GM19025 (cell line): ENCODE data around the gene LMTK3.

Source experiments
- ATAC-seq: cut with Tn5 transposase; IDR thresholded peaks from one replicate; pipeline ENCODE4 v1.9.1; 2021; ENCODE audit warnings: mild to moderate bottlenecking, low read depth, moderate library complexity; ENCODE audit not compliant: unreplicated experiment

The LMTK3 gene

GRCh38 chr19:48454150-48454730 lies 57.4 kb downstream of the LMTK3 start:
- no peak for ATAC-seq

- no peak for ATAC-seq
Measured at GRCh38 chr19:48452289-48453190, 59.1 kb downstream of the LMTK3 start.

- ATAC-seq = no peak
Measured at GRCh38 chr19:48451624-48452023, 60.0 kb downstream of the LMTK3 start.

DNA sequence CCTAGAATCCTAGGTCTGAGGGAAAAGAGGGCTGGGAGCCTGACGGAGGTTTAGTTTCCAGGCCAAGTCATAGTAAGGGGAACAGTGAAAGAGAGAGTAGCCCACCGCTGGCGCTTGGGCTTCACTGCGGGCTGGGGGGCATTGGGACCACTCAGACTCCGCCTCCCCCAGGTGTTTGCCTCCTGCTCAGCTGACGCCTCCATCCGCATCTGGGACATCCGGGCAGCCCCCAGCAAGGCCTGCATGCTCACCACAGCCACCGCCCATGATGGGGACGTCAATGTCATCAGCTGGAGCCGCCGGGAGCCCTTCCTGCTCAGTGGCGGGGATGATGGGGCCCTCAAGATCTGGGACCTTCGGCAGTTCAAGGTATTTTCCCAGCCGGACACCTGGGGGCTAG lies 60.8 kb downstream of the LMTK3 start:
- no peak for ATAC-seq

DNA sequence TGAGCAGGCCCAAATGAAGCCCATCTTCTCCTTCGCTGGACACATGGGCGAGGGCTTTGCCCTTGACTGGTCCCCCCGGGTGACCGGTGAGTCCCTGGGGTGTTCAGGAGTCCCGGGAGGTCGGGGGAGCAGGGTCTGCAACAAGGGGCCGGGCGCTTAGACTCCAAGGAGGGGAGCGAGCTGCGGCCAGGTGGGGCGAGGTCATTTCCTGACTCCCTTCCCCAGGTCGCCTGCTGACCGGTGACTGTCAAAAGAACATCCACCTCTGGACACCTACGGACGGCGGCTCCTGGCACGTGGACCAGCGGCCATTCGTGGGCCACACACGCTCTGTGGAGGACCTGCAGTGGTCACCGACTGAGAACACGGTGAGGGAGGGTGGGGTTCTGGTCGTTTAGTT lies 61.2 kb downstream of the LMTK3 start:
- ATAC-seq = no peak

GRCh38 chr19:48448563-48448962 lies 63.1 kb downstream of the LMTK3 start:
- ATAC-seq = no peak

GRCh38 chr19:48446579-48446978 lies 65.1 kb downstream of the LMTK3 start:
- ATAC-seq = no peak

DNA sequence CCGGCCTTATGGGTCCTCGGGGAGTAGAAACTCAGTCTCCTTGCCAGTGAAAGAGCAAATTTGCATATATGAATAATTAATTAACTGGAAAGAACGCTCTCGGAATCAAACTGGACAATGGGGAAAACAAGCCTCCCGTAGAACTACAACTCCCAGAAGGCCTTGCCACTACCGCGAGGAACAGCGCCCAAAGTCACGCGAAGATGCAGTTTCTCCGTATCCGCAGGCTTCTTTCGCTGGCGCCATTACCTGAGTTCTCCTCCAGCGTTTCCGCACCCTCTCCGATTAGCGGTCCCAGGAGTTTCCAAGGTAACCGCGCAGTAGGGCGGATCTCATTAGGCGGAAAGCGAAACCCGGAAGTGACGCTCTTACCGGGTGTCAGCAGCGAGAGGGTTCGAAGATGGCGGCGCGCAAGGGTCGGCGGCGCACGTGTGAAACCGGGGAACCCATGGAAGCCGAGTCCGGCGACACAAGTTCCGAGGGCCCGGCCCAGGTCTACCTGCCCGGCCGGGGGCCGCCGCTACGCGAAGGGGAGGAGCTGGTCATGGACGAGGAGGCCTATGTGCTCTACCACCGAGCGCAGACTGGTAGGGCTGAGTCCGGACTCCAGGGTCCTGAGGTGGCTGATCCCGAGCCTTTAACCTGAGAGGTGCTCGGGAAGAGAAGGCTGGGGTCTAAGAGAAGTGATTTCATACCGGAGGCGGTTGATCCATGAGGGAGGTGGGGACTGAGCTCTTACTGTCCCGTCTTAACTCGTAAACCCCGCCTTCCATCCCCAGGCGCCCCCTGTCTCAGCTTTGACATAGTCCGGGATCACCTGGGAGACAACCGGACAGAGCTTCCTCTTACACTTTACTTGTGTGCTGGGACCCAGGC lies 65.8 kb downstream of the LMTK3 start, which contains the start of gene GRWD1:
TSS of gene GRWD1 (plus strand) at position 378 of the 876 bp plus-strand sequence. CDS start at position 401, 23 bp downstream.
- ATAC-seq = peak; percentile 75

DNA sequence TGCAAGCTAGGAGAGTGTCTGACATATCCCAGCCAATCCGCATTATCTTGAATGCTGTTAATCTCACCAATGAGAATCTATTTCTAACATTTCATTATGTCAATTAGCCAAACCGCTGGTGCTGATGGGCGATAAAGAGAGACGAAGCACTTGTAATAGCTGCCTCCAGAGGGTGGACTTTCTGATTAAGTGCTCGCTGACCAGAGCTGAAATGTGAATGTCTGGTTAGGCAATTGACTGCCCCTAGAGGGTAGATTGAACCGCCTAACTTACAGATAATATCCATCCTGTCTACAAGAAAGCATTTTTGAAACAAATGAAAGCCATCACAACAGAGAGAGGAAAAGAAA lies 66.4 kb downstream of the LMTK3 start:
- peak; percentile 12 for ATAC-seq

GRCh38 chr19:48444936-48445200 lies 66.8 kb downstream of the LMTK3 start:
- no peak for ATAC-seq

- ATAC-seq = no peak
Measured at GRCh38 chr19:48444129-48444935, 67.3 kb downstream of the LMTK3 start.

GRCh38 chr19:48443731-48444128 lies 67.9 kb downstream of the LMTK3 start:
- ATAC-seq = no peak

DNA sequence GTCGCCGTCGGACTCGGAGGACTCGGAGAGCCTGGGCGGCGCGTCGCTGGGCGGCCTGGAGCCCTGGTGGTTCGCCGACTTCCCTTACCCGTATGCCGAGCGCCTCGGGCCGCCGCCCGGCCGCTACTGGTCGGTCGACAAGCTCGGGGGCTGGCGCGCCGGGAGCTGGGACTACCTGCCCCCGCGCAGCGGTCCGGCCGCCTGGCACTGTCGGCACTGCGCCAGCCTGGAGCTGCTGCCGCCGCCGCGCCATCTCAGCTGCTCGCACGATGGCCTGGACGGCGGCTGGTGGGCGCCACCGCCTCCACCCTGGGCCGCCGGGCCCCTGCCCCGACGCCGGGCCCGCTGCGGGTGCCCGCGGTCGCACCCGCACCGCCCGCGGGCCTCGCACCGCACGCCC lies 68.4 kb downstream of the LMTK3 start:
- ATAC-seq = no peak

DNA sequence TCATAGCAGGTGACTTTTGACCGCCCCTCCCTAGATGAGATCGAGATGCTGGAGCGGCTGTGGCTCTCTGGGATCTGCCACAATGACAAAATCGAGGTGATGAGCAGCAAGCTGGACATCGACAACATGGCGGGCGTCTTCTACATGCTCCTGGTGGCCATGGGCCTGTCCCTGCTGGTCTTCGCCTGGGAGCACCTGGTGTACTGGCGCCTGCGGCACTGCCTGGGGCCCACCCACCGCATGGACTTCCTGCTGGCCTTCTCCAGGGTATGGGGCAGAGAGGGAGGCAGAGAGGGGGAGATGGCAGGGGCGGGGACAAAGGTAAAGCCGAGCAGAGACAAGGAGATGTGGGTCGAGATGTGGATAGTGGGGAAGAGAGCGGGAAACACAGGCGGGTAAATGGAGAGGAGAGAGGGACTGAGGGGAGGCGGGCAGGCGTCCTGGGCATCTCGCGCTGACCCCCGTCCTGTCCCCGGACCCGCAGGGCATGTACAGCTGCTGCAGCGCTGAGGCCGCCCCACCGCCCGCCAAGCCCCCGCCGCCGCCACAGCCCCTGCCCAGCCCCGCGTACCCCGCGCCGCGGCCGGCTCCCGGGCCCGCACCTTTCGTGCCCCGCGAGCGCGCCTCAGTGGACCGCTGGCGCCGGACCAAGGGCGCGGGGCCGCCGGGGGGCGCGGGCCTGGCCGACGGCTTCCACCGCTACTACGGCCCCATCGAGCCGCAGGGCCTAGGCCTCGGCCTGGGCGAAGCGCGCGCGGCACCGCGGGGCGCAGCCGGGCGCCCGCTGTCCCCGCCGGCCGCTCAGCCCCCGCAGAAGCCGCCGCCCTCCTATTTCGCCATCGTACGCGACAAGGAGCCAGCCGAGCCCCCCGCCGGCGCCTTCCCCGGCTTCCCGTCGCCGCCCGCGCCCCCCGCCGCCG lies 69.3 kb downstream of the LMTK3 start:
- ATAC-seq = no peak

- ATAC-seq = no peak
Measured at GRCh38 chr19:48441360-48442050, 70.1 kb downstream of the LMTK3 start.

DNA sequence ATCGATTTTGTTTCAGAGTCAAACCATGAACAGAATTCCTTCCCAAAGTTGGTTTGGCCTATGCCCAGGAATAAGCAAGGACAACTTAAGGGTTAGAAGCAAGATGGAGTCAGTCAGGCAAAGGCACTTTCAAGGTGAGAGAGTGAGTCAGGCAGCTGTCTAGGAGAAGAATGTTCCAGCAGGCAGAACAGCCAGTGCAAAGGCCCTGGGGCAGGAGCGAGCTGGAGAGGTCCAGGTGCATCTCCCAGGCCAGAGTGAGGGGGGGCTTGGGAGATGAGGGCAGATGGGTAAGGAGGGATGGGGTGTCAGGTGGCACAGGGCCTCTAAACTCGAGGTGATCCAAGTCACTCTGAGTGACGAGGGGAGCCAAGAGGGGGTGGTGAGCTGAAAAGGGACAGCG lies 75.0 kb downstream of the LMTK3 start:
- ATAC-seq = no peak
